AG10803 (cell line): ENCODE measurements around the gene PROK1.

Experiments
- DNase-seq: peaks from one replicate; pipeline ENCODE4 v3.0.0; 2010; ENCODE audit warnings: low read depth
- H3K4me3 ChIP-seq: 2 replicates; pipeline ENCODE4 v1.5.1; 2011; ENCODE audit warnings: mild to moderate bottlenecking, low read length, control low read depth
- CTCF ChIP-seq: conservative IDR thresholded peaks from 2 replicates; pipeline ENCODE4 v1.5.1; 2011; ENCODE audit warnings: mild to moderate bottlenecking, low read length, control low read depth, inconsistent platforms

PROK1 gene

GRCh38 chr1:110425612-110426152 lies 25.3 kb upstream of the PROK1 start:
- TF ChIP-seq CTCF, result no peak
- DNase-seq, result peak; percentile 17
- no peak overlapping the region for H3K4me3 ChIP-seq

- no peak for DNase-seq
- TF ChIP-seq CTCF, result no peak
- H3K4me3 ChIP-seq, result no peak overlapping the region
These were observed 24.1 kb upstream of the PROK1 start for GRCh38 chr1:110426854-110427253.

DNA sequence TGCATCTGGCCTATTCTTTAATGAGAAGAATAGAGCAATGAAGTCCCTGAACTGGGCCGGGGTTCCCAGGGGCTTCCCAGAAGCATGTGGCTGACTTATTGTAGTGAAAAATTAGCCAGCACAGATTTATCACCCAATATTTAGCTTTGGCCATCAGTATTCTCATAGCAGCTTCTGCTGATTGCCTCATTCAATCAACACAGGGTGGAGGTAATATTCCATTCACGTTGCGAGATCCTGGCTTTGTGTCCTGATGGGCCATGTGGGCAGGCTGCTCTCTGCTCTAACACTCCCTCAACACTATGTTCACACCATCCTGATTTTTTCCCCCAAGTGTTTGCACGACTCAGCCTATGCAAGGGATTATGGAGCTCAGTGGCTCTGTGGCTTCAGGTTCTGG lies 22.0 kb upstream of the PROK1 start:
- no peak for DNase-seq
- no peak for TF ChIP-seq CTCF
- no peak overlapping the region for H3K4me3 ChIP-seq

DNA sequence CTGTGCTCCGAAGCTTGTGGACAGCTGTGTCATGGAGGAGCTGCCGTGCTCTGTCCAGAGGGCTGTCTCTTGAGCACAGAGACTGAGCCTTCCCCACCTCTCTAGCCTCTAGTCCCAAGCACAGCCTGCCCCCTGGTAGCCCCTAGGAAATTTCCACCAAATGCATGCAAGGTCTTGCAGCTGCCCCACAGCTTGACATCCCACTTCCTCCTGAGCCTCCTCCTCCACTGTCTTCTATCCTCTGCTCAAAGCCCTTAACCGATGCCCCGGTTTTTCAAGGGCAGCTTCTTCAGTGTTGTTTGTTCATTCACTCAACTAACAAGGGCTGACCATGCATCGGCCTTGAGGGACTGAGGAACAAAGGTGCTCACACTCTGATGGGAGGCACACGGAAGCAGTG lies 20.6 kb upstream of the PROK1 start:
- no peak overlapping the region for H3K4me3 ChIP-seq
- no peak for TF ChIP-seq CTCF
- DNase-seq, result no peak

DNA sequence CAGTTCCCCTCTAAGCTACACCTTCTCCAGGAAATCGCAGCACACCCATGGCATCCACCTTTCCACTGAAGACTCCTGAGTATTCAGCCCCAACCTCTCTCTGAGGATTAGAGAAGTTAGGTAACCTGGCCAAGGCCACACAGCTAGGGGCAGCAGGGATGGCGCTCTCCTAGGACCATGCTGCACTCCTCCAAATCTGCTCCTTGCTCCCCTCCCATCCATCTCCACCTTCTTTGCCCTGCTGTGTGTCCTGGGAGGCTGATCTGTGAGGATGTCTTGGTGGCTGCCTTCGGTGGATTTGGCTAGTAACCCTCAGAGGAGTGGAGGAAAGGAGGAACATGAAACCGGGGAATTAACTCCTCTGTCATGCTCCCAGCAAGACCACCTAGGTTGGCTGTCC lies 20.0 kb upstream of the PROK1 start:
- no peak for DNase-seq
- H3K4me3 ChIP-seq, result no peak overlapping the region
- TF ChIP-seq CTCF, result no peak

- TF ChIP-seq CTCF, result no peak
- DNase-seq, result no peak
These were observed 17.7 kb upstream of the PROK1 start for GRCh38 chr1:110433213-110433612.

GRCh38 chr1:110433803-110434202 lies 17.1 kb upstream of the PROK1 start:
- no peak overlapping the region for H3K4me3 ChIP-seq
- no peak for TF ChIP-seq CTCF
- DNase-seq, result peak; percentile 9

More at GRCh38 chr1:110433213-110433612, 17.7 kb upstream of the PROK1 start:
- no peak overlapping the region for H3K4me3 ChIP-seq
